PC-3 (cell line): ENCODE results near the gene CREBBP. TPM values are rescaled to one million over a fixed set of nuclear protein-coding genes. Genes with fewer than 3 reads are reported as not detected.

Experiments used
- ATAC-seq: fragments of 200-7000 bp; cut with Tn5 transposase; 2 replicates; pipeline ENCODE4 v1.9.1; 2020; ENCODE audit warnings: mild to moderate bottlenecking, moderate library complexity
- BruUV-seq: library from RNA; stranded (reverse); fragments of 400-500 nt; replicated peaks from 2 replicates; lab custom pipeline; 2021; lab: Mats Ljungman, UMichigan
- CTCF ChIA-PET: fragments of 300-600 bp; sonication (Branson Sonifier 250); formaldehyde crosslinking; loops from one replicate; lab custom pipeline; 2022; ENCODE audit warnings: antibody characterized with exemption; lab: Charles Lee
- POLR2A ChIA-PET: fragments of 300-600 bp; sonication (Branson Sonifier 250); formaldehyde crosslinking; loops from one replicate; lab custom pipeline; 2022; ENCODE audit warnings: antibody characterized with exemption; ENCODE audit not compliant: unreplicated experiment; lab: Charles Lee
- DNase-seq: peaks from one replicate; pipeline ENCODE4 v3.0.0-alpha.2; 2015
- H2AFZ ChIP-seq: fragments of 300-600 bp; sonication (generic); 2 replicates; pipeline ENCODE4 v1.6.0; 2016; ENCODE audit warnings: antibody characterized with exemption, low read length
- H3F3A ChIP-seq: fragments of 300-600 bp; sonication (generic); one replicate; pipeline ENCODE4 v1.6.0; 2017; ENCODE audit warnings: antibody characterized with exemption, low read length, control low read depth, mild to moderate bottlenecking; ENCODE audit not compliant: unreplicated experiment
- H3K27ac ChIP-seq: fragments of 300-600 bp; sonication (generic); 2 replicates; pipeline ENCODE4 v1.5.1; 2016; ENCODE audit warnings: mild to moderate bottlenecking, low read length
- H3K27me3 ChIP-seq: fragments of 300-600 bp; sonication (generic); 2 replicates; pipeline ENCODE4 v1.6.1; 2016; ENCODE audit warnings: low read length, mixed read lengths
- H3K36me3 ChIP-seq: fragments of 300-600 bp; sonication (generic); 2 replicates; pipeline ENCODE4 v1.6.1; 2016; ENCODE audit warnings: low read depth, mixed run types, low read length, mixed read lengths
- H3K4me1 ChIP-seq: fragments of 300-600 bp; sonication (generic); 2 replicates; pipeline ENCODE4 v1.5.1; 2016; ENCODE audit warnings: low read length; ENCODE audit not compliant: insufficient read depth
- H3K4me2 ChIP-seq: fragments of 300-600 bp; sonication (generic); 2 replicates; pipeline ENCODE4 v1.6.0; 2016; ENCODE audit warnings: low read length
- H3K4me3 ChIP-seq: fragments of 300-600 bp; sonication (generic); 2 replicates; pipeline ENCODE4 v1.5.1; 2016; ENCODE audit warnings: mild to moderate bottlenecking, low read length, mixed read lengths
- H3K79me2 ChIP-seq: fragments of 300-600 bp; sonication (generic); 2 replicates; pipeline ENCODE4 v1.6.1; 2017; ENCODE audit warnings: low read length, mixed read lengths
- H3K9ac ChIP-seq: fragments of 300-600 bp; sonication (generic); 2 replicates; pipeline ENCODE4 v1.6.0; 2016; ENCODE audit warnings: mild to moderate bottlenecking, low read length
- H3K9me2 ChIP-seq: fragments of 300-600 bp; sonication (generic); replicated peaks from 2 replicates; pipeline ENCODE4 v1.6.1; 2016; ENCODE audit warnings: mixed run types, low read length, mixed read lengths
- H3K9me3 ChIP-seq: fragments of 300-600 bp; sonication (generic); 2 replicates; pipeline ENCODE4 v1.6.1; 2016; ENCODE audit warnings: low read length, mixed read lengths
- H4K20me1 ChIP-seq: fragments of 300-600 bp; sonication (generic); 2 replicates; pipeline ENCODE4 v1.6.1; 2016; ENCODE audit warnings: low read length, mixed read lengths
- EZH2 ChIP-seq: fragments of 300-600 bp; sonication (generic); IDR thresholded peaks from one replicate; pipeline ENCODE4 v1.6.1; 2017; ENCODE audit warnings: antibody characterized with exemption, mild to moderate bottlenecking, low read length; ENCODE audit not compliant: unreplicated experiment
- EZH2phosphoT487 ChIP-seq: fragments of 300-600 bp; sonication (generic); IDR thresholded peaks from 2 replicates; pipeline ENCODE4 v1.6.1; 2018; ENCODE audit warnings: mild to moderate bottlenecking, antibody characterized with exemption, low read length, borderline replicate concordance
- intact Hi-C: fragments of 100-400 bp; cut with micrococcal nuclease; formaldehyde crosslinking; loops from 2 replicates; pipeline ENCODE4 v1.9.0; 2023
- total RNA-seq: library from RNA; depleted of rRNA; stranded (reverse); fragments of >200 nt; gene quantifications from 2 replicates; pipeline ENCODE4 v1.2.3, GENCODE V29; 2014
- TF ChIP-seq, protein P1 (sequence below): fragments of 300-600 bp; sonication (generic); conservative IDR thresholded peaks from 2 replicates; pipeline ENCODE4 v1.5.1; 2017; ENCODE audit warnings: antibody characterized with exemption, low read depth, mild to moderate bottlenecking, low read length

Gene CREBBP
- total RNA-seq, 1 experiment from 2014 or later, result 21.9 TPM

DNA sequence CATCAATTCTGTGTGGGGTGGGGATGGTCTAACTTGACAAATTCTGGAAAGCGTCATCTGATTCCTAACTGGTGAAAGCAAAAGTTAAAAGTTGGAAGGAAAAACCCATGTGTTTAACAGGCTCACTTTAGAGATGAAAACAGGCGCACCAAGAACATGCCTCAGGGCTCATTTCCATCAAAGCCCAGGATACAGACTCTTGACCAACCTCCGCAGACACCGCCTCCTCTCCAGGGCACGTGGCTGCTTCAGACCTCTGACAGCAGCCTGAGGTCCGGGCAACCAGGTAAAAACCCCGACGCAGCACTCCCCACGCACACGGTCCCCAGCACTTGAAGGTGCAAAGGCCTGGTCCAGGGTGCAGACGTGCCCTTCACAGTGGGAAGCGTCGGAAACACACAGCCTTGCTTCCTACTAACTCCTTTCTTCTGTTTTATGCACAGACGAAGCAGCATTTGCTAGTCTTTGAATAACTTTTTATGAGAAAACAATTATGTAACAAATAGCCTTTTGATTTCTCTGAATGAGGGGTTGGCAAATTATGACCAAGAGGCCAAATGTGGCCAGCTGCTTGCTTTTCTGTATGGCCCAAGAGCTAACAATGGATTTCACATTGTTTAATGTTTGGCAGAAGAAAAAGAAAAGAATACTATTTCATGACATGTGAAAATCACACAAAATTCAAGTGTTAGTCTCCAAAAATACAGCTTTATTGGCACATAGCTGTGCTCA lies 119.0 kb downstream of the CREBBP start:
- no peaks in the 10 kb centered on the region for H3K4me1 ChIP-seq
- no peak overlapping the region for H3K27ac ChIP-seq
- BruUV-seq, result no TSS peak
- DNase-seq (no peak), ATAC-seq (no peak)
- H3K9ac ChIP-seq, result no peak overlapping the region
- no peaks in the 10 kb centered on the region for H3K79me2 ChIP-seq
- H3K36me3 ChIP-seq, result no peaks in the 10 kb centered on the region; the same call in 1 of the 2 replicates
- H3K9me2 ChIP-seq, result no peaks in the 10 kb centered on the region
- no peak overlapping the region for H3K4me2 ChIP-seq
- no peak overlapping the region for H2AFZ ChIP-seq
- no peak overlapping the region for H3K4me3 ChIP-seq
- ChIA-PET CTCF (no interaction called here), POLR2A (no interaction called here)
- no peaks in the 10 kb centered on the region for H3K27me3 ChIP-seq
- no peaks in the 10 kb centered on the region for H4K20me1 ChIP-seq
- H3K9me3 ChIP-seq, result no peaks in the 10 kb centered on the region
- H3F3A ChIP-seq, result no peaks in the 10 kb centered on the region
- TF ChIP-seq EZH2 (no peak), EZH2phosphoT487 (no peak)
- TF ChIP-seq, protein P1, sequence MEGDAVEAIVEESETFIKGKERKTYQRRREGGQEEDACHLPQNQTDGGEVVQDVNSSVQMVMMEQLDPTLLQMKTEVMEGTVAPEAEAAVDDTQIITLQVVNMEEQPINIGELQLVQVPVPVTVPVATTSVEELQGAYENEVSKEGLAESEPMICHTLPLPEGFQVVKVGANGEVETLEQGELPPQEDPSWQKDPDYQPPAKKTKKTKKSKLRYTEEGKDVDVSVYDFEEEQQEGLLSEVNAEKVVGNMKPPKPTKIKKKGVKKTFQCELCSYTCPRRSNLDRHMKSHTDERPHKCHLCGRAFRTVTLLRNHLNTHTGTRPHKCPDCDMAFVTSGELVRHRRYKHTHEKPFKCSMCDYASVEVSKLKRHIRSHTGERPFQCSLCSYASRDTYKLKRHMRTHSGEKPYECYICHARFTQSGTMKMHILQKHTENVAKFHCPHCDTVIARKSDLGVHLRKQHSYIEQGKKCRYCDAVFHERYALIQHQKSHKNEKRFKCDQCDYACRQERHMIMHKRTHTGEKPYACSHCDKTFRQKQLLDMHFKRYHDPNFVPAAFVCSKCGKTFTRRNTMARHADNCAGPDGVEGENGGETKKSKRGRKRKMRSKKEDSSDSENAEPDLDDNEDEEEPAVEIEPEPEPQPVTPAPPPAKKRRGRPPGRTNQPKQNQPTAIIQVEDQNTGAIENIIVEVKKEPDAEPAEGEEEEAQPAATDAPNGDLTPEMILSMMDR, result no peak
- intact Hi-C loops, result no loop called here

DNA sequence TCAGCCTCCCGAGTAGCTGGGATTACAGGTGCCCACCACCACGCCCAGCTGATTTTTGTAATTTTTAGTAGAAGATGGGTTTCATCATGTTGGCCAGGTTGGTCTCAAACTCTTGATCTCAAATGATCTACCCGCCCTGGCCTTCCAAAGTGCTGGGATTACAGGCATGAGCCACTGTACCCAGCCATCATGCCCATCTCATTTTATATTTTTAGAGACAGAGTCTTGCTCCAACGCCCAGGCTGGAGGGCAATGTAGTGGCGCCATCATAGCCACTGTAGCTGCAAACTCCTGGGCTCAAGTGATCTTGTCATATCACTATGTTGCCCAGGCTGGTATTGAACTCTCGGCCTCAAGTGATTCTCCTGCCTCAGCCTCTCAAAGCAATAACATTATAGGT lies 120.0 kb downstream of the CREBBP start:
- intact Hi-C loops, result no loop called here
- no peaks in the 10 kb centered on the region; the same call in 1 of the 2 replicates for H3K36me3 ChIP-seq
- DNase-seq (no peak), ATAC-seq (no peak)
- no peaks in the 10 kb centered on the region for H3F3A ChIP-seq
- H3K4me2 ChIP-seq, result no peak overlapping the region
- no peak overlapping the region for H3K4me3 ChIP-seq
- POLR2A ChIA-PET, result no interaction called here
- no peaks in the 10 kb centered on the region for H3K9me3 ChIP-seq
- H3K4me1 ChIP-seq, result no peaks in the 10 kb centered on the region
- no peak overlapping the region for H3K27ac ChIP-seq
- no peak overlapping the region for H3K9ac ChIP-seq
- H3K9me2 ChIP-seq, result no peaks in the 10 kb centered on the region
- CTCF ChIA-PET, result interaction anchor here (0.6 kb wide), 1 partner anchor 114 kb away, joined by 3 read pairs; no protein-coding TSS in a partner anchor
- BruUV-seq, result no TSS peak
- no peak overlapping the region for H2AFZ ChIP-seq
- H3K27me3 ChIP-seq, result no peaks in the 10 kb centered on the region
- TF ChIP-seq EZH2phosphoT487, result no peak
- TF ChIP-seq, protein P1, result no peak
- TF ChIP-seq EZH2, result no peak
- H4K20me1 ChIP-seq, result no peaks in the 10 kb centered on the region
- H3K79me2 ChIP-seq, result no peaks in the 10 kb centered on the region

DNA sequence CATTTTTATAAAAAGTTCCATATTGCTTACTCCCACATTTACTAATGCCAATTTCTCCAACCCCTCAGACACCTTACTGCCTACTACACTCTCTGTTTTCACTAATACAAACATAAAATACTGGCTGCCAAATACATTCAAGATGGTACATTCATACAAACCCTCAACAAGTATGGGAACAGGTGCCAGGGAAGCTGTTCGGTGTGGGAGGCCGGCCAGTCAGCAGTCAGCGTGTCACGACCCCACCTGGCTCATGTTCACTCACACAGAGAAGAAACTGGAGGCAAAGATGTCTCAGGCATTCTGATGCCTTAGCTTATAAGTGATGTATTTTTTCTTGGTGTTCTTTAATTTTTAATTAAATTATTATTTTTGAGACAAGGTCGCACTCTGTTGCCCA lies 120.8 kb downstream of the CREBBP start:
- no peak for ATAC-seq
- Histone ChIP-seq H3F3A (no peaks in the 10 kb centered on the region), H3K4me3 (no peak overlapping the region), H3K9me2 (no peaks in the 10 kb centered on the region), H3K27ac (no peak overlapping the region), H4K20me1 (no peaks in the 10 kb centered on the region), H2AFZ (no peak overlapping the region), H3K27me3 (no peaks in the 10 kb centered on the region), H3K36me3 (no peaks in the 10 kb centered on the region; the same call in 1 of the 2 replicates), H3K9me3 (no peaks in the 10 kb centered on the region), H3K4me2 (no peak overlapping the region), H3K4me1 (no peaks in the 10 kb centered on the region), H3K79me2 (no peaks in the 10 kb centered on the region), H3K9ac (no peak overlapping the region)
- intact Hi-C loops, result no loop called here
- CTCF ChIA-PET, result no interaction called here
- TF ChIP-seq EZH2phosphoT487 (no peak), EZH2 (no peak)
- TF ChIP-seq, protein P1, result no peak
- no TSS peak for BruUV-seq
- POLR2A ChIA-PET, result no interaction called here
- DNase-seq, result no peak
